Astrocyte of the hippocampus (primary cell): ENCODE measurements around the gene MCRIP1.

ENCODE experiments used
- DNase-seq: peaks from one replicate; pipeline ENCODE4 v3.0.0; 2011; ENCODE audit warnings: low read depth, low spot score

Gene MCRIP1

GRCh38 chr17:81805707-81806460 is 27.2 kb downstream of the MCRIP1 start:
- DNase-seq = no peak

- no peak for DNase-seq
Measured at GRCh38 chr17:81804559-81805399, 28.3 kb downstream of the MCRIP1 start.

GRCh38 chr17:81803728-81804558 is 29.1 kb downstream of the MCRIP1 start, which contains the start of gene GCGR:
TSS of gene GCGR (plus strand) at chr17:81804150. CDS start at chr17:81809019, 4,869 bp downstream.
- DNase-seq = no peak

- DNase-seq = no peak
Measured at GRCh38 chr17:81802856-81803643, 30.0 kb downstream of the MCRIP1 start.

- DNase-seq = no peak
Measured at GRCh38 chr17:81802048-81802758, 30.9 kb downstream of the MCRIP1 start.

- no peak for DNase-seq
Measured at GRCh38 chr17:81801327-81801726, 31.8 kb downstream of the MCRIP1 start.

GRCh38 chr17:81794509-81794908 is 38.6 kb downstream of the MCRIP1 start:
- DNase-seq = no peak

GRCh38 chr17:81794074-81794476 is 39.0 kb downstream of the MCRIP1 start:
- no peak for DNase-seq

- DNase-seq = no peak
Measured at GRCh38 chr17:81792675-81793615, 40.1 kb downstream of the MCRIP1 start.
